Measurements from ENCODE around the gene AMBRA1.

The AMBRA1 gene

GRCh38 chr11:46431211-46431610, 162.6 kb downstream of the AMBRA1 start:
- ATAC-seq (ENCODE audit: low read depth) (no peak), DNase-seq (ENCODE audit: low spot score) (no peak)
- Histone ChIP-seq H3K4me3 (ENCODE audit: severe bottlenecking) (no peak overlapping the region), H3K27me3 (ENCODE audit: insufficient read depth, poor library complexity, severe bottlenecking) (no peaks in the 10 kb centered on the region), H3K9me3 (ENCODE audit: severe bottlenecking) (no peaks in the 10 kb centered on the region), H3K36me3 (ENCODE audit: low read depth) (peaks cover 13% of the 10 kb centered on the region; the same call in 1 of the 2 replicates), H3K27ac (ENCODE audit: poor library complexity, severe bottlenecking) (no peak overlapping the region), H3K4me1 (ENCODE audit: insufficient read depth, poor library complexity, severe bottlenecking) (no peaks in the 10 kb centered on the region)
- TF ChIP-seq, protein P1, sequence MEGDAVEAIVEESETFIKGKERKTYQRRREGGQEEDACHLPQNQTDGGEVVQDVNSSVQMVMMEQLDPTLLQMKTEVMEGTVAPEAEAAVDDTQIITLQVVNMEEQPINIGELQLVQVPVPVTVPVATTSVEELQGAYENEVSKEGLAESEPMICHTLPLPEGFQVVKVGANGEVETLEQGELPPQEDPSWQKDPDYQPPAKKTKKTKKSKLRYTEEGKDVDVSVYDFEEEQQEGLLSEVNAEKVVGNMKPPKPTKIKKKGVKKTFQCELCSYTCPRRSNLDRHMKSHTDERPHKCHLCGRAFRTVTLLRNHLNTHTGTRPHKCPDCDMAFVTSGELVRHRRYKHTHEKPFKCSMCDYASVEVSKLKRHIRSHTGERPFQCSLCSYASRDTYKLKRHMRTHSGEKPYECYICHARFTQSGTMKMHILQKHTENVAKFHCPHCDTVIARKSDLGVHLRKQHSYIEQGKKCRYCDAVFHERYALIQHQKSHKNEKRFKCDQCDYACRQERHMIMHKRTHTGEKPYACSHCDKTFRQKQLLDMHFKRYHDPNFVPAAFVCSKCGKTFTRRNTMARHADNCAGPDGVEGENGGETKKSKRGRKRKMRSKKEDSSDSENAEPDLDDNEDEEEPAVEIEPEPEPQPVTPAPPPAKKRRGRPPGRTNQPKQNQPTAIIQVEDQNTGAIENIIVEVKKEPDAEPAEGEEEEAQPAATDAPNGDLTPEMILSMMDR (IDR thresholded peaks at IDR 0.05; ENCODE audit: poor library complexity, severe bottlenecking) = no peak

GRCh38 chr11:46429717-46430116, 164.1 kb downstream of the AMBRA1 start:
- H3K27me3 ChIP-seq (ENCODE audit: insufficient read depth, poor library complexity, severe bottlenecking) = no peaks in the 10 kb centered on the region
- H3K9me3 ChIP-seq (ENCODE audit: severe bottlenecking) = no peaks in the 10 kb centered on the region
- ATAC-seq (ENCODE audit: low read depth) (no peak), DNase-seq (ENCODE audit: low spot score) (no peak)
- H3K36me3 ChIP-seq (ENCODE audit: low read depth) = peaks cover 13% of the 10 kb centered on the region; the same call in 1 of the 2 replicates
- no peak overlapping the region for H3K27ac ChIP-seq (ENCODE audit: poor library complexity, severe bottlenecking)
- no peak overlapping the region for H3K4me3 ChIP-seq (ENCODE audit: severe bottlenecking)
- TF ChIP-seq, protein P1 (IDR thresholded peaks at IDR 0.05; ENCODE audit: poor library complexity, severe bottlenecking) = no peak
- no peaks in the 10 kb centered on the region for H3K4me1 ChIP-seq (ENCODE audit: insufficient read depth, poor library complexity, severe bottlenecking)

DNA sequence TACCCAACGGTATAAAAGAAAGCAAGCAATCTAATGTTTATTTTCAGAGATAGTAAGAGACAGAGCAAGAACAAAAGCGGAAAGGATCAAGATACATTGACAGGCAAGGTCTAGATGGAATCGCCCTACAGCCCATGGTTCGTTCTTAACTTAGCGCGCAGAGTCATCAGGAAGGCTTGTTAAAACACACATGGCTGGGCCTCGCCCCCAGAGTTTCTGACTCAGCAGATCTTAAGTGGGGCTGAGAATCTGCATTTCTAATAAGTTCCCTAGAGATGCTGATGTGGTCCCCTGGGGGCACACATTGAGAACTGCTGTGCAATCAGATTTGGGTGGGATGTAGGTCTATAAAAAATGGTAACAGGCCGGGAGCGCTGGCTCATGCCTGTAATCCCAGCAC, 166.5 kb downstream of the AMBRA1 start:
- Histone ChIP-seq H3K27me3 (ENCODE audit: insufficient read depth, poor library complexity, severe bottlenecking) (no peaks in the 10 kb centered on the region), H3K27ac (ENCODE audit: poor library complexity, severe bottlenecking) (no peak overlapping the region), H3K4me3 (ENCODE audit: severe bottlenecking) (no peak overlapping the region), H3K9me3 (ENCODE audit: severe bottlenecking) (no peaks in the 10 kb centered on the region), H3K4me1 (ENCODE audit: insufficient read depth, poor library complexity, severe bottlenecking) (no peaks in the 10 kb centered on the region), H3K36me3 (ENCODE audit: low read depth) (no peaks in the 10 kb centered on the region; the same call in 1 of the 2 replicates)
- ATAC-seq (ENCODE audit: low read depth) (no peak), DNase-seq (ENCODE audit: low spot score) (no peak)
- TF ChIP-seq, protein P1 (IDR thresholded peaks at IDR 0.05; ENCODE audit: poor library complexity, severe bottlenecking) = no peak

DNA sequence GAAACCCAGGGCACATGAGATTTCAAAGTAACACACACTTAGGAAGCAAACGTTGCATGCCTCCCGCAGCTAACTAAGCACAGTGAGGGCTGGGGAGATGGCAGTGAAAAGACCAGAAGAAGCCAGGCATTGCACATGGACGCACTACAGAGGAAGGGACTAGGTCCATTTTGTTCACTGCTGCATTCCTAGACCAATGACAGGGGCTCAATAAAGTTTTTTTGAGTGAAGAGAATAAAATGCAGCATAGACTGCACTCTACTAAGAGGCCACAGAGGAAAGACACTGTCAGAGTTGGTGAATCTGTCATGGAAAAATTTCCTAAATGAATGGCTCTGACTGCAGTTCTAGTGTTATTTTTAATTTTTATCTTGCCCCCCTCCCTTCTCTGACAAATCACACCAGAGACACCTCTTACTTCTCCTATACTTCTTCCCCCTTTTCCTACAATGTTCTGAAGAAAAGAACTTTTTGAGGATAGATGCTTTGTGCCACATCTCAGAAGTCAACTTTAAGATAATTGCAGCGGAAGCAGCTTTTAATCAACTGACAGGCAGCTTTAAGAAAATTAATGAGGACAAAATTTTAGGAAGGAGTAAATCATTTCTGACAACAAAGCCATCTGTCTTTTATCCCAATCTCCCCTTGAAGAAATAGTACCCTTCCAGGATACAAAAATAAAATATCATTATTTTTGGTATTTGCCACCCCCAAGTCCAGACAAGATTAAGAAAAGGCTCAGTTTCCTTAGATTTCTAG, 167.4 kb downstream of the AMBRA1 start:
- no peaks in the 10 kb centered on the region for H3K4me1 ChIP-seq (ENCODE audit: insufficient read depth, poor library complexity, severe bottlenecking)
- no peak overlapping the region for H3K4me3 ChIP-seq (ENCODE audit: severe bottlenecking)
- H3K9me3 ChIP-seq (ENCODE audit: severe bottlenecking) = no peaks in the 10 kb centered on the region
- no peaks in the 10 kb centered on the region for H3K27me3 ChIP-seq (ENCODE audit: insufficient read depth, poor library complexity, severe bottlenecking)
- H3K27ac ChIP-seq (ENCODE audit: poor library complexity, severe bottlenecking) = no peak overlapping the region
- ATAC-seq (ENCODE audit: low read depth) = no peak
- peaks cover 3% of the 10 kb centered on the region; the same call in 1 of the 2 replicates for H3K36me3 ChIP-seq (ENCODE audit: low read depth)
- no peak for DNase-seq (ENCODE audit: low spot score)
- TF ChIP-seq, protein P1 (IDR thresholded peaks at IDR 0.05; ENCODE audit: poor library complexity, severe bottlenecking) = no peak

GRCh38 chr11:46422588-46422987, 171.2 kb downstream of the AMBRA1 start:
- no peak overlapping the region for H3K27ac ChIP-seq (ENCODE audit: poor library complexity, severe bottlenecking)
- no peaks in the 10 kb centered on the region for H3K4me1 ChIP-seq (ENCODE audit: insufficient read depth, poor library complexity, severe bottlenecking)
- H3K4me3 ChIP-seq (ENCODE audit: severe bottlenecking) = no peak overlapping the region
- TF ChIP-seq, protein P1 (IDR thresholded peaks at IDR 0.05; ENCODE audit: poor library complexity, severe bottlenecking) = no peak
- DNase-seq (ENCODE audit: low spot score) (no peak), ATAC-seq (ENCODE audit: low read depth) (no peak)
- no peaks in the 10 kb centered on the region for H3K9me3 ChIP-seq (ENCODE audit: severe bottlenecking)
- H3K36me3 ChIP-seq (ENCODE audit: low read depth) = peaks cover 6% of the 10 kb centered on the region
- H3K27me3 ChIP-seq (ENCODE audit: insufficient read depth, poor library complexity, severe bottlenecking) = no peaks in the 10 kb centered on the region
